Subcutaneous abdominal adipose tissue (tissue), 5 donors: ENCODE data around the gene TRIOBP.
"Not testable (repeated sequence)": the region's sequence is repeated elsewhere in the genome, so short reads cannot be mapped to it uniquely, and the experiment has no call there.

ENCODE experiments used
- H3K27ac ChIP-seq: one replicate; pipeline ENCODE4 v1.7.0; 2013; ENCODE audit warnings: low read depth, mild to moderate bottlenecking, inconsistent platforms, low read length, moderate library complexity
- H3K27me3 ChIP-seq, 5 donors: one replicate each; pipeline ENCODE4 v1.7.0; 2013; ENCODE audit warnings: low read length in 5 of 5, inconsistent platforms in 1 of 5; ENCODE audit not compliant: control insufficient read depth in 5 of 5, insufficient read depth in 4 of 5
- H3K36me3 ChIP-seq, 5 donors: one replicate each; pipeline ENCODE4 v1.7.0; 2013; ENCODE audit warnings: low read length in 5 of 5; ENCODE audit not compliant: control insufficient read depth in 5 of 5, insufficient read depth in 5 of 5
- H3K4me1 ChIP-seq, 5 donors: one replicate each; pipeline ENCODE4 v1.7.0; 2013; ENCODE audit warnings: low read length in 5 of 5, mild to moderate bottlenecking in 3 of 5, moderate library complexity in 1 of 5; ENCODE audit not compliant: control insufficient read depth in 5 of 5, insufficient read depth in 5 of 5
- H3K4me3 ChIP-seq, 5 donors: one replicate each; pipeline ENCODE4 v1.7.0; 2013; ENCODE audit warnings: low read length in 5 of 5, low read depth in 1 of 5
- H3K9ac ChIP-seq, 5 donors: one replicate each; pipeline ENCODE4 v1.7.0; 2013; ENCODE audit warnings: low read length in 5 of 5, mild to moderate bottlenecking in 4 of 5, moderate library complexity in 3 of 5
- H3K9me3 ChIP-seq, 5 donors: one replicate each; pipeline ENCODE4 v1.7.0; 2013; ENCODE audit warnings: low read length in 5 of 5; ENCODE audit not compliant: control insufficient read depth in 5 of 5
- donor health status: healthy.
- donor health status: healthy.
- donor health status: healthy.
- donor health status: healthy.
- donor health status: healthy.

TRIOBP gene

DNA sequence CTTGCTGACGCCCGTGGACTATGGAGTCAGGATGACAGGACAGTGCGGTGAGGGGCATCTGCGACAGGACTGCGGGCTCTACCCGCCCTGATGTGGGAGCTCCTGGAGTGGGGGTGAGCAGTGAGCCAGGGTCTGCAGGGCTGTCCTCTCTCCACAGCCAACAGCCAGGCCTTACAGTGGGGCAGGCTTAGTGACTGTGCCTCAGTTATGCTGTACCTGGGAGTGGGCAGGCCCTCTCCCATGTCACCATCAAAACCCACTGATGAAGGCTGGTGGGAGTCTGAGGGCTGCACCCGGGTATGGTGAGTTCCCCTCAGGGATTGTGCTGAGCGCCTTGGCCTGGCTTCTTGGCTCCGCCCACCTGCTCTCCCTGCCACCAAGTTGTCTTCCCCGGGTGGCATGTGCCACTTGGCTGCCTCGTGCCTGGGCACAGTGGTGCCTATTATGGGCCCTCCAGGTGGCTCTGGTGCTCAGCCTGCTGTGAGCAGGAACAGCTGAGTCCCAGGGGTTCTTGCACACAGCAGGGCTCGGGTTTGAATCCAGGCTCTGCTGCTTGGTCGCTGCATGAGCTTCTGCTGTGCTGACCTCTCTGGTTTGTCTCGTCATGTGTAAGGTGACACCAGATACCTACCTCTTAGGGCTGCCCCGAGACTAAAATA, 4.1 kb upstream of the TRIOBP start:
- Histone ChIP-seq H3K27me3 (no peaks in the 10 kb centered on the region), H3K9ac (no peak overlapping the region), H3K9me3 (no peaks in the 10 kb centered on the region), H3K4me1 (peaks cover 0 to 17% (median 14%) of the 10 kb centered on the region in 5 donors), H3K4me3 (no peak overlapping the region), H3K27ac (no peak overlapping the region), H3K36me3 (peaks cover 0 to 63% (median 52%) of the 10 kb centered on the region in 5 donors)

GRCh38 chr22:37694131-37694530, 2.7 kb upstream of the TRIOBP start:
- not testable (repeated sequence) for H3K9ac ChIP-seq, H3K9me3 ChIP-seq, H3K4me3 ChIP-seq, H3K27ac ChIP-seq, H3K27me3 ChIP-seq
- Histone ChIP-seq H3K4me1 (peaks cover 0 to 15% (median 13%) of the 10 kb centered on the region in 5 donors), H3K36me3 (peaks cover 0 to 51% (median 41%) of the 10 kb centered on the region in 5 donors)

GRCh38 chr22:37696260-37696656, 590 bp upstream of the TRIOBP start:
- H3K4me3 ChIP-seq = peak overlapping the region in 3 of 5 donors; percentile 2 to 48 (median 41)
- H3K9me3 ChIP-seq, H3K27ac ChIP-seq, H3K27me3 ChIP-seq: not testable (repeated sequence)
- H3K4me1 ChIP-seq = peaks cover 0 to 15% (median 13%) of the 10 kb centered on the region in 5 donors
- peak overlapping the region in 1 of 5 donors; percentile 47 for H3K9ac ChIP-seq
- H3K36me3 ChIP-seq = peaks cover 0 to 34% (median 26%) of the 10 kb centered on the region in 5 donors

GRCh38 chr22:37697538-37697835, 639 bp downstream of the TRIOBP start:
- peaks cover 0 to 21% (median 15%) of the 10 kb centered on the region in 5 donors for H3K36me3 ChIP-seq
- H3K27me3 ChIP-seq = no peaks in the 10 kb centered on the region
- no peak overlapping the region for H3K4me3 ChIP-seq
- H3K9ac ChIP-seq = no peak overlapping the region
- no peak overlapping the region for H3K27ac ChIP-seq
- H3K4me1 ChIP-seq = peaks cover 0 to 15% (median 13%) of the 10 kb centered on the region in 5 donors
- H3K9me3 ChIP-seq = no peaks in the 10 kb centered on the region

- no peaks in the 10 kb centered on the region for H3K27me3 ChIP-seq
- no peaks in the 10 kb centered on the region for H3K36me3 ChIP-seq
- H3K9me3 ChIP-seq = no peaks in the 10 kb centered on the region
- no peak overlapping the region for H3K4me3 ChIP-seq
- H3K9ac ChIP-seq = no peak overlapping the region
- peaks cover 0 to 9% (median 7%) of the 10 kb centered on the region in 5 donors for H3K4me1 ChIP-seq
- H3K27ac ChIP-seq = no peak overlapping the region
Measured at GRCh38 chr22:37701141-37701786, 4.4 kb downstream of the TRIOBP start.

GRCh38 chr22:37703906-37704305, 7.1 kb downstream of the TRIOBP start:
- H3K4me3 ChIP-seq = no peak overlapping the region
- H3K27ac ChIP-seq = no peak overlapping the region
- H3K9ac ChIP-seq = no peak overlapping the region
- H3K9me3 ChIP-seq = no peaks in the 10 kb centered on the region
- H3K4me1 ChIP-seq = peaks cover 0 to 10% (median 3%) of the 10 kb centered on the region in 5 donors
- H3K36me3 ChIP-seq = no peaks in the 10 kb centered on the region
- no peaks in the 10 kb centered on the region for H3K27me3 ChIP-seq

DNA sequence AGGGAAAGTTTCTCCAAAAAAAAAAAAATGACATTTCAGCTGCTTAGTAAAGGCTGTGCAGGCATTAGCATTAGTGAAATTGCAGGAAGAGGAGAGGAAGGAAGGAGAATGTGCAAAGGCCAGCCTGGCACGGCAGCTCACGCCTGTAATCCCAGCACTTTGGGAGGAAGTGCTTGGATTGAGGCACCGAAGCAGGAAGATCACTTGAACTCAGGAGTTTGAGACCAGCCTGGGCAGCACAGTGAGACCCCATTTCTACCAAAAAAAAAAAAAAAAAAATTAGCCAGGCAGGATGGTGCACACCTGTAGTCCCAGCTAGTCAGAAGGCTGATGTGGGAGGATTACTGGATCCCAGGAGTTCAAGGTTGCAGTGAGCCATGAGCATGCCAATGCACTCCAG, 7.8 kb downstream of the TRIOBP start:
- no peaks in the 10 kb centered on the region for H3K9me3 ChIP-seq
- H3K4me1 ChIP-seq = peaks cover 0 to 12% (median 5%) of the 10 kb centered on the region in 5 donors
- H3K4me3 ChIP-seq = no peak overlapping the region
- no peak overlapping the region for H3K9ac ChIP-seq
- H3K27ac ChIP-seq = no peak overlapping the region
- no peaks in the 10 kb centered on the region for H3K27me3 ChIP-seq
- H3K36me3 ChIP-seq = no peaks in the 10 kb centered on the region

GRCh38 chr22:37705205-37705604, 8.4 kb downstream of the TRIOBP start:
- Histone ChIP-seq H3K27me3 (no peaks in the 10 kb centered on the region), H3K27ac (no peak overlapping the region), H3K36me3 (no peaks in the 10 kb centered on the region), H3K4me3 (no peak overlapping the region), H3K9me3 (no peaks in the 10 kb centered on the region), H3K9ac (no peak overlapping the region), H3K4me1 (peaks cover 0 to 12% (median 5%) of the 10 kb centered on the region in 5 donors)

- Histone ChIP-seq H3K27me3 (no peaks in the 10 kb centered on the region), H3K9me3 (no peaks in the 10 kb centered on the region), H3K9ac (no peak overlapping the region), H3K36me3 (peaks cover 0 to 8% (median 0%) of the 10 kb centered on the region in 5 donors), H3K4me3 (no peak overlapping the region), H3K27ac (no peak overlapping the region), H3K4me1 (peaks cover 0 to 12% (median 5%) of the 10 kb centered on the region in 5 donors)
Measured at GRCh38 chr22:37708580-37709444, 12.0 kb downstream of the TRIOBP start.

- Histone ChIP-seq H3K4me3 (no peak overlapping the region), H3K36me3 (peaks cover 0 to 8% (median 0%) of the 10 kb centered on the region in 5 donors), H3K4me1 (peaks cover 0 to 12% (median 5%) of the 10 kb centered on the region in 5 donors), H3K27ac (no peak overlapping the region), H3K9me3 (no peaks in the 10 kb centered on the region), H3K9ac (no peak overlapping the region), H3K27me3 (no peaks in the 10 kb centered on the region)
Measured at GRCh38 chr22:37709445-37709765, 12.6 kb downstream of the TRIOBP start.
